ENCODE data around the gene ANKIB1.

The ANKIB1 gene

DNA sequence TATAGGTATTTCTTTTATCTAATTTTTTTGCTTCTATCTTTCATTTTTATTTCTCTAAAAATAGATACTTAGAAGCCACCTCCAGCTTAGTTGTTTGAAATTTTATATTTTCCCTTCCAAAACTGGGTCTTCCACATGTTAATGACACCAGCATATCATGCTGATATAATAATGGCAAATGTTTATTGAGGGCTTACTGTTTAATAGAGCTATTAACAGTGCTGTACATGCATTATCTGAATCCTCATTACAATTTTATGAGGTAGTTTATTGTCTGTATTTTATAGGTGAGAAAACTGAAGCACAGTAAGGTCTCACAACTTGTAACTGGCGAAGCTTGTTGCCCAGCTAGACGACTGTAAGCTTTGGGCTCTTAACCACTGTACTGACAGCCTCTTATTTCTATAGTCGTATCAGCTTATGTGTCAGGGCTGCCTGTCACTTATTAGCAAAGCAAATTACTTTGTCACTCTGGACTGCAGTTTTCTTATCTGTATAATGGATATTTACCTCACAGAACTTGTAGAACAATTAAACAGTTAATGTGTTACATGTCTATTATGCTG lies 51.2 kb downstream of the ANKIB1 start:
- no peak for DNase-seq (ENCODE audit: low spot score)
- H3K27ac ChIP-seq, result no peak overlapping the region
- TF ChIP-seq, protein P1, sequence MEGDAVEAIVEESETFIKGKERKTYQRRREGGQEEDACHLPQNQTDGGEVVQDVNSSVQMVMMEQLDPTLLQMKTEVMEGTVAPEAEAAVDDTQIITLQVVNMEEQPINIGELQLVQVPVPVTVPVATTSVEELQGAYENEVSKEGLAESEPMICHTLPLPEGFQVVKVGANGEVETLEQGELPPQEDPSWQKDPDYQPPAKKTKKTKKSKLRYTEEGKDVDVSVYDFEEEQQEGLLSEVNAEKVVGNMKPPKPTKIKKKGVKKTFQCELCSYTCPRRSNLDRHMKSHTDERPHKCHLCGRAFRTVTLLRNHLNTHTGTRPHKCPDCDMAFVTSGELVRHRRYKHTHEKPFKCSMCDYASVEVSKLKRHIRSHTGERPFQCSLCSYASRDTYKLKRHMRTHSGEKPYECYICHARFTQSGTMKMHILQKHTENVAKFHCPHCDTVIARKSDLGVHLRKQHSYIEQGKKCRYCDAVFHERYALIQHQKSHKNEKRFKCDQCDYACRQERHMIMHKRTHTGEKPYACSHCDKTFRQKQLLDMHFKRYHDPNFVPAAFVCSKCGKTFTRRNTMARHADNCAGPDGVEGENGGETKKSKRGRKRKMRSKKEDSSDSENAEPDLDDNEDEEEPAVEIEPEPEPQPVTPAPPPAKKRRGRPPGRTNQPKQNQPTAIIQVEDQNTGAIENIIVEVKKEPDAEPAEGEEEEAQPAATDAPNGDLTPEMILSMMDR (IDR thresholded peaks at IDR 0.05), result no peak

DNA sequence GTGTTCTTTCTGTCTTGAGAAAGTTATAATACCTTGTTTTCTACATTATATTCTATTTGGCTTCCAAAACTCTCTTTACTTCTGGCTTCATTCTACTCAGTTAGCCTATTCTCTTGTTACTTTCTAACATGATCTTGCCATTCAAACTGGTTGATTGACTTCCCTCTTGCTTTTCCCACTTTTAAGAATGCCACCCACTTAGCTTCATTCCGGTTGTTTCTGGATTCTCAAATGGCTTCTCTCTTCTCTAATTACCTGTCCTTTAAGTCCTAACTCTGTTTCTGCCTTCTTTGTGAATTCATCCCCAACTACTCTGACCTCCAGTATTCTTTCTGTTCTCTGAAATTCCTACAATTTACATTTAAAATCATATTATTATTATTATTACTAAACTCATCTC lies 52.0 kb downstream of the ANKIB1 start:
- DNase-seq (ENCODE audit: low spot score), result no peak
- TF ChIP-seq, protein P1 (IDR thresholded peaks at IDR 0.05), result no peak
- no peak overlapping the region for H3K27ac ChIP-seq

More for the DNA sequence above, 51.2 kb downstream of the ANKIB1 start:
- H3K4me3 ChIP-seq, result no peak overlapping the region

GRCh38 chr7:92303761-92304160 lies 58.0 kb downstream of the ANKIB1 start:
- TF ChIP-seq, protein P1 (IDR thresholded peaks at IDR 0.05), result no peak
- no peak overlapping the region for H3K27ac ChIP-seq
- no peak for DNase-seq (ENCODE audit: low spot score)
- no peak overlapping the region for H3K4me3 ChIP-seq

More for the DNA sequence above, 52.0 kb downstream of the ANKIB1 start:
- no peak overlapping the region for H3K4me3 ChIP-seq

DNA sequence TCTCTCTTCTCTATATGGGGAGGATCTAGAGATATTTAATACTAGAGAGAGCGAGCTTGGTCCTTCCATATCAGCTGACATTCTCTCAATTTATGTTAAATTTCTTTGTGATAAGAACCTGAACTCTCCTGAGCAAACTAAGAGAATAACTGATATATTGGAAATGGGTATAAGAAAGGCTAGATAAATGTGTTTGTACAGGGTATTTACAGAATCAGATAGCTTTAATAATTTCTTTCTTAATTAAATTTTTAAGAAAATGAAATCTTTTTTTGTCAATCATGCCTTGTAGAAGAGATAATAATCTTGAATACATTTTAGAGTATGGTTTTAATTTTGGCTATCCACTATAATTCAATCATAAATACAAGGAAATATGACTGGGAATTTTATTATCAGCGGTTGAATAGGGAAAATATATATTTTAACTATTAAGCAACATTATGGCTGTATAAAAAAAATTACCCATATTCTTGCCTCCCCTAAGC lies 58.7 kb downstream of the ANKIB1 start:
- no peak overlapping the region for H3K27ac ChIP-seq
- TF ChIP-seq, protein P1 (IDR thresholded peaks at IDR 0.05), result no peak
- no peak for DNase-seq (ENCODE audit: low spot score)

DNA sequence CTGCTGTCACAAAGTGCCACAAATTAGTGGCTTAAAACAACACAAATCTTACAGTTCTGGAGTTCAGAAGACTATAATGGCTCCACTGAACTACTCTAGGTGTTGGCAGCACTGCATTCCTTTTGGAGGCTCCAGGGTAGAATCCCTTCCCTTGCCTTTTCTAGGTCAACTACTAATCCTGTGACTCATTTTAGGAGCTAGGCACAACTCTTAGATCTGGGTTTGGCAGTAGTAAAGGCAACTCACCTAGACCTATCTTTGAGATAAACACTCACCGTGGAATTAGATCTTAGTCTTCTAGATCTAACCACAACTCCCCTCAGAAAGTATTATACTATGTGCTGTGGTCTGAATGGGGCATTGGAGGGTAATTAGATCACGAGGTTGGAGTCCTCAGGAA lies 60.4 kb downstream of the ANKIB1 start:
- Histone ChIP-seq H3K4me3 (no peak overlapping the region), H3K27ac (no peak overlapping the region)
- TF ChIP-seq, protein P1 (IDR thresholded peaks at IDR 0.05), result no peak
- no peak for DNase-seq (ENCODE audit: low spot score)

More for the DNA sequence above, 58.7 kb downstream of the ANKIB1 start:
- H3K4me3 ChIP-seq, result no peak overlapping the region

DNA sequence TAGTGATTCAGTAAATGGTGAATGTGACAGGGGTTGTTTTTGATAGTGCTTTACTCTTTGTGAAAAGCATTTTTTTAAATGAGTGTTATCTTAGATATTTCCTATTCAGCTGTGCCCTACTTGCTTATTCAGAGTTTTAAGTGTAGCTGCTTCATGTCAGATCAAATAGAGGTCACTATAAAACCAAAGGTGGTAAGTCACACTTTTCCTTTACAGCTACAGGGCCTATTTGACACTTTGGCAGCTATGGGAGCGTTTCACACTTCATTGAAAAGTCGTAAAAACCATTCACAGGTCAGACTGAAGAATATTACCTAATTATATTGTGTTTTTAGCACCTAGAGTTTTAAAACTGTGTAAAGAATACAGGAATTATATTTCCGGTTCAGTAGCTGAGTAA lies 67.3 kb downstream of the ANKIB1 start:
- TF ChIP-seq, protein P1 (IDR thresholded peaks at IDR 0.05), result no peak
- no peak overlapping the region for H3K4me3 ChIP-seq
- no peak overlapping the region for H3K27ac ChIP-seq
- DNase-seq (ENCODE audit: low spot score), result no peak

- H3K4me3 ChIP-seq, result no peak overlapping the region
- no peak for DNase-seq (ENCODE audit: low spot score)
- TF ChIP-seq, protein P1 (IDR thresholded peaks at IDR 0.05), result no peak
- no peak overlapping the region for H3K27ac ChIP-seq
Observed at GRCh38 chr7:92319243-92319642, 73.5 kb downstream of the ANKIB1 start.
